OCI-LY3 (cell line): ENCODE data around the gene ASTN2.

ENCODE experiments used
- H2AFZ ChIP-seq: fragments of 200-600, 300-600 bp; shearing (Covaris generic); 2 replicates; pipeline ENCODE4 v1.6.0; 2014; ENCODE audit warnings: antibody characterized with exemption, low read depth, low read length
- H3K27ac ChIP-seq: fragments of 200-600, 300-600 bp; sonication (generic); 2 replicates; pipeline ENCODE4 v1.5.1; 2014; ENCODE audit warnings: mild to moderate bottlenecking, low read length, moderate library complexity, mixed read lengths
- H3K27me3 ChIP-seq: fragments of 200-600, 300-600 bp; sonication (generic); 2 replicates; pipeline ENCODE4 v1.6.1; 2014; ENCODE audit warnings: low read depth, low read length, mixed read lengths
- H3K36me3 ChIP-seq: fragments of 200-600, 300-600 bp; sonication (generic); replicated peaks from 2 replicates; pipeline ENCODE3; 2014; ENCODE audit warnings: low read depth, low read length, mixed read lengths
- H3K4me1 ChIP-seq: fragments of 300-600, 200-600 bp; sonication (generic); 2 replicates; pipeline ENCODE4 v1.6.1; 2014; ENCODE audit warnings: low read length, mixed read lengths
- H3K4me2 ChIP-seq: fragments of 200-600, 300-600 bp; sonication (generic); 2 replicates; pipeline ENCODE4 v1.6.1; 2014; ENCODE audit warnings: low read length, mixed read lengths
- H3K4me3 ChIP-seq: fragments of 300-600, 200-600 bp; sonication (generic); 2 replicates; pipeline ENCODE4 v1.5.1; 2014; ENCODE audit warnings: antibody characterized with exemption, mild to moderate bottlenecking, low read length, moderate library complexity
- H3K79me2 ChIP-seq: fragments of 300-600, 200-600 bp; shearing (Covaris generic); 2 replicates; pipeline ENCODE4 v1.6.1; 2014; ENCODE audit warnings: mild to moderate bottlenecking, low read length, mixed read lengths
- H3K9ac ChIP-seq: fragments of 300-600, 200-600 bp; shearing (Covaris generic); 2 replicates; pipeline ENCODE4 v1.6.0; 2014; ENCODE audit warnings: mild to moderate bottlenecking, low read length, moderate library complexity
- H3K9me3 ChIP-seq: fragments of 200-600, 300-600 bp; shearing (Covaris generic); 2 replicates; pipeline ENCODE4 v1.6.1; 2014; ENCODE audit warnings: low read length, mixed read lengths; ENCODE audit not compliant: insufficient read depth
- H4K20me1 ChIP-seq: fragments of 200-600, 300-600 bp; sonication (generic); 2 replicates; pipeline ENCODE4 v1.6.1; 2016; ENCODE audit warnings: low read length, mixed read lengths; ENCODE audit not compliant: insufficient read depth
- CTCF ChIP-seq: fragments of 200-600, 300-600 bp; sonication (generic); IDR thresholded peaks from 2 replicates; pipeline ENCODE4 v1.5.1; 2014; ENCODE audit warnings: antibody characterized with exemption, low read length, low read depth
- EZH2phosphoT487 ChIP-seq: fragments of 200-600 bp; shearing (Covaris generic); IDR thresholded peaks from 2 replicates; pipeline ENCODE4 v1.6.1; 2018; ENCODE audit warnings: antibody characterized with exemption, mixed run types, low read depth

The ASTN2 gene

GRCh38 chr9:116380496-116380995 is 1034.3 kb downstream of the ASTN2 start:
- no peaks in the 10 kb centered on the region for H4K20me1 ChIP-seq
- no peak overlapping the region for H3K4me3 ChIP-seq
- H3K27me3 ChIP-seq: no peaks in the 10 kb centered on the region
- H3K36me3 ChIP-seq: no peaks in the 10 kb centered on the region
- no peak overlapping the region for H3K4me2 ChIP-seq
- no peak overlapping the region for H3K27ac ChIP-seq
- H3K9me3 ChIP-seq: no peaks in the 10 kb centered on the region
- no peak overlapping the region for H3K9ac ChIP-seq
- TF ChIP-seq CTCF: no peak
- no peak for TF ChIP-seq EZH2phosphoT487
- H3K4me1 ChIP-seq: peaks cover 9% of the 10 kb centered on the region
- no peaks in the 10 kb centered on the region for H3K79me2 ChIP-seq
- no peak overlapping the region for H2AFZ ChIP-seq

- no peaks in the 10 kb centered on the region for H3K36me3 ChIP-seq
- H3K9me3 ChIP-seq: no peaks in the 10 kb centered on the region
- H4K20me1 ChIP-seq: no peaks in the 10 kb centered on the region
- H3K9ac ChIP-seq: no peak overlapping the region
- no peak overlapping the region for H3K27ac ChIP-seq
- no peaks in the 10 kb centered on the region for H3K79me2 ChIP-seq
- no peak overlapping the region for H3K4me2 ChIP-seq
- H2AFZ ChIP-seq: no peak overlapping the region
- H3K4me3 ChIP-seq: no peak overlapping the region
- H3K4me1 ChIP-seq: peaks cover 9% of the 10 kb centered on the region
- H3K27me3 ChIP-seq: no peaks in the 10 kb centered on the region
- TF ChIP-seq CTCF: no peak
- no peak for TF ChIP-seq EZH2phosphoT487
Measured at GRCh38 chr9:116379821-116380220, 1035.0 kb downstream of the ASTN2 start.

GRCh38 chr9:116378873-116379272 is 1036.0 kb downstream of the ASTN2 start:
- H4K20me1 ChIP-seq: no peaks in the 10 kb centered on the region
- TF ChIP-seq EZH2phosphoT487 (no peak), CTCF (no peak)
- H2AFZ ChIP-seq: no peak overlapping the region
- peaks cover 9% of the 10 kb centered on the region for H3K4me1 ChIP-seq
- H3K4me3 ChIP-seq: no peak overlapping the region
- H3K36me3 ChIP-seq: no peaks in the 10 kb centered on the region
- H3K9me3 ChIP-seq: no peaks in the 10 kb centered on the region
- H3K4me2 ChIP-seq: no peak overlapping the region
- no peak overlapping the region for H3K9ac ChIP-seq
- H3K27me3 ChIP-seq: no peaks in the 10 kb centered on the region
- H3K27ac ChIP-seq: no peak overlapping the region
- no peaks in the 10 kb centered on the region for H3K79me2 ChIP-seq

GRCh38 chr9:116377179-116377798 is 1037.6 kb downstream of the ASTN2 start:
- Histone ChIP-seq H3K27me3 (no peaks in the 10 kb centered on the region), H3K4me3 (no peak overlapping the region), H2AFZ (no peak overlapping the region), H3K36me3 (no peaks in the 10 kb centered on the region), H3K79me2 (no peaks in the 10 kb centered on the region), H3K4me1 (no peaks in the 10 kb centered on the region), H3K27ac (no peak overlapping the region), H3K4me2 (no peak overlapping the region), H3K9me3 (no peaks in the 10 kb centered on the region), H3K9ac (no peak overlapping the region), H4K20me1 (no peaks in the 10 kb centered on the region)
- TF ChIP-seq CTCF (no peak), EZH2phosphoT487 (no peak)
